SK-N-SH treated with all-trans-retinoic acid at 6 μM for 48 hours (cell line): ENCODE results near the gene SSR2.

ENCODE experiments used
- ATAC-seq: fragments of 200-7000 bp; cut with Tn5 transposase; 3 replicates; pipeline ENCODE4 v1.9.1; 2020; ENCODE audit warnings: mild to moderate bottlenecking, moderate library complexity
- ARNTL ChIP-seq: fragments of 450-650 bp; formaldehyde crosslinking; IDR thresholded peaks from 2 replicates; pipeline ENCODE4 v1.5.0; 2020; ENCODE audit warnings: low read depth, mild to moderate bottlenecking, moderate library complexity, borderline replicate concordance
- ISL1 ChIP-seq: fragments of 250-450 bp; sonication (Bioruptor Pico); IDR thresholded peaks from 2 replicates; pipeline ENCODE4 v2.1.2; 2022; ENCODE audit warnings: mild to moderate bottlenecking, moderate library complexity
- SNAI2 ChIP-seq: fragments of 250-450 bp; sonication (Bioruptor Pico); IDR thresholded peaks from 2 replicates; pipeline ENCODE4 v1.5.0; 2020; ENCODE audit warnings: mild to moderate bottlenecking, moderate library complexity
- TCF4 ChIP-seq: fragments of 250-450 bp; sonication (Bioruptor Pico); IDR thresholded peaks from 2 replicates; pipeline ENCODE4 v1.8.0; 2021; ENCODE audit warnings: mild to moderate bottlenecking, moderate library complexity, borderline replicate concordance
- TOX ChIP-seq: fragments of 250-450 bp; sonication (Bioruptor Pico); IDR thresholded peaks from 2 replicates; pipeline ENCODE4 v1.8.0; 2021; ENCODE audit warnings: mild to moderate bottlenecking, moderate library complexity, borderline replicate concordance
- ZFP3 ChIP-seq: fragments of 250-450 bp; sonication (Bioruptor Pico); IDR thresholded peaks from 2 replicates; pipeline ENCODE4 v1.5.0; 2020; ENCODE audit warnings: mild to moderate bottlenecking, moderate library complexity
- ZFP30 ChIP-seq: fragments of 450-650 bp; formaldehyde crosslinking; IDR thresholded peaks from 2 replicates; pipeline ENCODE4 v1.5.0; 2022; ENCODE audit warnings: mild to moderate bottlenecking, moderate library complexity
- ZNF70 ChIP-seq: fragments of 450-650 bp; formaldehyde crosslinking; IDR thresholded peaks from 2 replicates; pipeline ENCODE4 v1.5.0; 2020; ENCODE audit warnings: mild to moderate bottlenecking, moderate library complexity
- ZNF8 ChIP-seq: fragments of 450-650 bp; formaldehyde crosslinking; IDR thresholded peaks from 2 replicates; pipeline ENCODE4 v1.5.0; 2020; ENCODE audit warnings: mild to moderate bottlenecking, moderate library complexity
- TF ChIP-seq, protein P1 (sequence below): fragments of 250-450 bp; sonication (Bioruptor Pico); IDR thresholded peaks from 2 replicates; pipeline ENCODE4 v1.5.0; 2020; ENCODE audit warnings: mild to moderate bottlenecking, moderate library complexity
- TF ChIP-seq, protein P2 (sequence below): fragments of 250-450 bp; sonication (Bioruptor Pico); IDR thresholded peaks from 2 replicates; pipeline ENCODE4 v1.8.0; 2020; ENCODE audit warnings: mild to moderate bottlenecking, moderate library complexity, borderline replicate concordance

SSR2 gene

DNA sequence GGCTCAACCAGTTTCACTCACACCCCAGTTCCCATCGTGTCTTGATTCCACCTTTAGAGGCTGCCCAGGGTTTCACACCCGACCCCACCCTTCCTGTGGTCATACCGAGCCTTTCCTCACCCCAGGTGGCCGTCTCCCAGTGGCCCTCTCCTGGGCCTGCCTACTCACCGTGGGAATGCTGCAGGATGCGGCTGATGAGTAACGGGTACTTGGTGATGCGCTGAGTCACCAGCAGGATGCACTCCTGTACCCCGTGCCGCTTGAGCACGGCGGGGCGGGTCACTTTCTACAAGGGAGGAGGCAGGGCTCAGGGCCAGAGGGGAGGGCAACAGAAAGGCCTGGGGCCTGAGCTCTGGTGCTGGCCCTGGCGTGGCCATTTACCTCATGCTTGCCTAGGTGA lies 58.8 kb downstream of the SSR2 start:
- peak; percentile 99 for ATAC-seq

DNA sequence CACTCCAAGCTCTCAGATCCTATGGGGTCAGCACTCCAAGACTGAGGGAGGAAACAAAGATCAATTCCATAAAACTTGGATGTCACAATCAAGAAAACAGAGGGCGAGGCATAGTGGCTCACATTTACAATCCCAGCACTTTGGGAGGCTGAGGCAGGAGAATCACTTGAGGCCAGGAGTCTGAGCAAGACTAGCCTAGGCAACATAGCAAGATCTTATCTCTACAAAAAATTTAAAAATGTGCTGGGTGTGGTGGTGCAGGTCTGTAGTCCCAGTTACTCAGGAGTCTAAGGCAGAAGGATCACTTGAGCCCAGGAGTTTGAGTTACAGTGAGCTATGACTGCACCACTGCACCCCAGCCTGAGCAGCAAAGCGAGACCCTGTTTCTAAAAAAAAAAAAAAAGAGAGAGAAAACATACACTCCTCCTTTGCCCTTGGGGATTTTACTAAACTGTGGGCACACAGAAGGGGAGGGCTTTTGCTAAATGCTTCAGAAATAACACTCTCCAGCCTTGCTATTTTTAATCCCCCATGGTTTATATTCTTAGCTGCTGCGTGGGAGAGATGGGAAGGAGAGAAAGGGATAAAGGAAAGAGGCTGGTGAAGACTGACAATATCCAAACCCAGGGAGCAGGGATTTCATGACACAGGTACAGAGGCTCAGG lies 60.5 kb downstream of the SSR2 start:
- ATAC-seq = no peak
- TF ChIP-seq SNAI2 (CRISPR knock-in tag) (no peak), ZNF8 (CRISPR knock-in tag) (no peak), ZNF70 (CRISPR knock-in tag) (no peak), TOX (CRISPR knock-in tag) (no peak), TCF4 (CRISPR knock-in tag) (no peak), ARNTL (CRISPR knock-in tag) (no peak), ISL1 (CRISPR knock-in tag) (no peak)
- TF ChIP-seq, protein P1, sequence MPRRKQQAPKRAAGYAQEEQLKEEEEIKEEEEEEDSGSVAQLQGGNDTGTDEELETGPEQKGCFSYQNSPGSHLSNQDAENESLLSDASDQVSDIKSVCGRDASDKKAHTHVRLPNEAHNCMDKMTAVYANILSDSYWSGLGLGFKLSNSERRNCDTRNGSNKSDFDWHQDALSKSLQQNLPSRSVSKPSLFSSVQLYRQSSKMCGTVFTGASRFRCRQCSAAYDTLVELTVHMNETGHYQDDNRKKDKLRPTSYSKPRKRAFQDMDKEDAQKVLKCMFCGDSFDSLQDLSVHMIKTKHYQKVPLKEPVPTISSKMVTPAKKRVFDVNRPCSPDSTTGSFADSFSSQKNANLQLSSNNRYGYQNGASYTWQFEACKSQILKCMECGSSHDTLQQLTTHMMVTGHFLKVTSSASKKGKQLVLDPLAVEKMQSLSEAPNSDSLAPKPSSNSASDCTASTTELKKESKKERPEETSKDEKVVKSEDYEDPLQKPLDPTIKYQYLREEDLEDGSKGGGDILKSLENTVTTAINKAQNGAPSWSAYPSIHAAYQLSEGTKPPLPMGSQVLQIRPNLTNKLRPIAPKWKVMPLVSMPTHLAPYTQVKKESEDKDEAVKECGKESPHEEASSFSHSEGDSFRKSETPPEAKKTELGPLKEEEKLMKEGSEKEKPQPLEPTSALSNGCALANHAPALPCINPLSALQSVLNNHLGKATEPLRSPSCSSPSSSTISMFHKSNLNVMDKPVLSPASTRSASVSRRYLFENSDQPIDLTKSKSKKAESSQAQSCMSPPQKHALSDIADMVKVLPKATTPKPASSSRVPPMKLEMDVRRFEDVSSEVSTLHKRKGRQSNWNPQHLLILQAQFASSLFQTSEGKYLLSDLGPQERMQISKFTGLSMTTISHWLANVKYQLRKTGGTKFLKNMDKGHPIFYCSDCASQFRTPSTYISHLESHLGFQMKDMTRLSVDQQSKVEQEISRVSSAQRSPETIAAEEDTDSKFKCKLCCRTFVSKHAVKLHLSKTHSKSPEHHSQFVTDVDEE (CRISPR knock-in tag) = no peak
- TF ChIP-seq, protein P2, sequence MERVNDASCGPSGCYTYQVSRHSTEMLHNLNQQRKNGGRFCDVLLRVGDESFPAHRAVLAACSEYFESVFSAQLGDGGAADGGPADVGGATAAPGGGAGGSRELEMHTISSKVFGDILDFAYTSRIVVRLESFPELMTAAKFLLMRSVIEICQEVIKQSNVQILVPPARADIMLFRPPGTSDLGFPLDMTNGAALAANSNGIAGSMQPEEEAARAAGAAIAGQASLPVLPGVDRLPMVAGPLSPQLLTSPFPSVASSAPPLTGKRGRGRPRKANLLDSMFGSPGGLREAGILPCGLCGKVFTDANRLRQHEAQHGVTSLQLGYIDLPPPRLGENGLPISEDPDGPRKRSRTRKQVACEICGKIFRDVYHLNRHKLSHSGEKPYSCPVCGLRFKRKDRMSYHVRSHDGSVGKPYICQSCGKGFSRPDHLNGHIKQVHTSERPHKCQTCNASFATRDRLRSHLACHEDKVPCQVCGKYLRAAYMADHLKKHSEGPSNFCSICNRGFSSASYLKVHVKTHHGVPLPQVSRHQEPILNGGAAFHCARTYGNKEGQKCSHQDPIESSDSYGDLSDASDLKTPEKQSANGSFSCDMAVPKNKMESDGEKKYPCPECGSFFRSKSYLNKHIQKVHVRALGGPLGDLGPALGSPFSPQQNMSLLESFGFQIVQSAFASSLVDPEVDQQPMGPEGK (CRISPR knock-in tag) = no peak

More for the DNA sequence above, 58.8 kb downstream of the SSR2 start:
- TF ChIP-seq TCF4 (CRISPR knock-in tag) (no peak), ZFP30 (CRISPR knock-in tag) (no peak), ZNF70 (CRISPR knock-in tag) (no peak), ZFP3 (CRISPR knock-in tag) (0 out of 2 replicates have a peak, but pooled peaks have one; percentile 32)
- TF ChIP-seq, protein P2 (CRISPR knock-in tag) = peak; percentile 85; the same call in 1 of the 2 replicates
